MM.1S (cell line): ENCODE results near the gene KRTAP4-3.

Source experiments
- EZH2 ChIP-seq: fragments of 300-600 bp; sonication (generic); optimal IDR thresholded peaks from 2 replicates; pipeline ENCODE3; 2017; ENCODE audit warnings: low read depth, mild to moderate bottlenecking, antibody characterized with exemption, low read length, mixed read lengths
- EZH2phosphoT487 ChIP-seq: fragments of 300-600 bp; sonication (generic); IDR thresholded peaks from 2 replicates; pipeline ENCODE4 v1.6.1; 2018; ENCODE audit warnings: antibody characterized with exemption, low read length
- TF ChIP-seq, protein P1 (sequence below): fragments of 300-600 bp; sonication (generic); IDR thresholded peaks from 2 replicates; pipeline ENCODE4 v1.5.1; 2016; ENCODE audit warnings: antibody characterized with exemption, low read length, mixed read lengths

- 0 out of 2 replicates have a peak, but pooled peaks have one; percentile 45 for TF ChIP-seq EZH2phosphoT487
- TF ChIP-seq EZH2 = no peak
- TF ChIP-seq, protein P1, sequence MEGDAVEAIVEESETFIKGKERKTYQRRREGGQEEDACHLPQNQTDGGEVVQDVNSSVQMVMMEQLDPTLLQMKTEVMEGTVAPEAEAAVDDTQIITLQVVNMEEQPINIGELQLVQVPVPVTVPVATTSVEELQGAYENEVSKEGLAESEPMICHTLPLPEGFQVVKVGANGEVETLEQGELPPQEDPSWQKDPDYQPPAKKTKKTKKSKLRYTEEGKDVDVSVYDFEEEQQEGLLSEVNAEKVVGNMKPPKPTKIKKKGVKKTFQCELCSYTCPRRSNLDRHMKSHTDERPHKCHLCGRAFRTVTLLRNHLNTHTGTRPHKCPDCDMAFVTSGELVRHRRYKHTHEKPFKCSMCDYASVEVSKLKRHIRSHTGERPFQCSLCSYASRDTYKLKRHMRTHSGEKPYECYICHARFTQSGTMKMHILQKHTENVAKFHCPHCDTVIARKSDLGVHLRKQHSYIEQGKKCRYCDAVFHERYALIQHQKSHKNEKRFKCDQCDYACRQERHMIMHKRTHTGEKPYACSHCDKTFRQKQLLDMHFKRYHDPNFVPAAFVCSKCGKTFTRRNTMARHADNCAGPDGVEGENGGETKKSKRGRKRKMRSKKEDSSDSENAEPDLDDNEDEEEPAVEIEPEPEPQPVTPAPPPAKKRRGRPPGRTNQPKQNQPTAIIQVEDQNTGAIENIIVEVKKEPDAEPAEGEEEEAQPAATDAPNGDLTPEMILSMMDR = no peak
Observed at GRCh38 chr17:41196068-41196467, 28.0 kb upstream of the KRTAP4-3 start.
